Measurements from ENCODE around the gene GASK1A. TPM values are rescaled to one million over a fixed set of nuclear protein-coding genes. Genes with fewer than 3 reads are reported as not detected.

The GASK1A gene
- total and polyA plus RNA-seq, 2 of the 8 experiments (the other 6 are each of a cell fraction or from before 2014, with no cell fraction given), result 4.7 to 7.9 TPM

GRCh38 chr3:43093006-43093405 is 113.9 kb downstream of the GASK1A start:
- Histone ChIP-seq H3K56ac (replicated peaks; ENCODE audit: insufficient read length, low read depth, low read length) (no peak overlapping the region), H2AFZ (ENCODE audit: low read length) (no peak overlapping the region), H2BK20ac (ENCODE audit: low read length) (no peak overlapping the region), H3K9me3 (ENCODE audit: insufficient read depth in 2 of 2, low read depth in 1 of 2, low read length in 1 of 2) (no peaks in the 10 kb centered on the region), H2BK12ac (ENCODE audit: low read depth, low read length) (no peak overlapping the region), H4K5ac (ENCODE audit: insufficient read length, low read depth, low read length) (no peak overlapping the region), H3K36me3 (ENCODE audit: control insufficient read depth in 2 of 4, insufficient read depth in 4 of 4, low read length in 3 of 4) (no peaks in the 10 kb centered on the region), H3K4me2 (ENCODE audit: insufficient read depth in 1 of 2, low read depth in 2 of 2, low read length in 2 of 2) (no peak overlapping the region), H3K18ac (ENCODE audit: extremely low read depth, low read length) (no peak overlapping the region), H4K20me1 (replicated peaks in 1 of 2; ENCODE audit: control insufficient read depth in 1 of 2, insufficient read depth in 2 of 2, low read length in 2 of 2) (peaks cover 0 to 4% of the 10 kb centered on the region in 2 experiments), H3K4ac (replicated peaks; ENCODE audit: insufficient read length, low read depth, low read length) (no peak overlapping the region), H3K27ac (ENCODE audit: low read depth, low read length) (no peak overlapping the region), H2BK5ac (ENCODE audit: low read depth, low read length) (no peak overlapping the region), H3K23ac (ENCODE audit: insufficient read length) (no peak overlapping the region), H3K9ac (replicated peaks in 1 of 4; ENCODE audit: extremely low read depth in 1 of 4, low read depth in 3 of 4, low read length in 3 of 4) (no peak overlapping the region), H2AK5ac (ENCODE audit: low read depth, low read length) (no peak overlapping the region), H4K8ac (ENCODE audit: extremely low read depth, insufficient read depth, low read length) (no peak overlapping the region), H3K4me1 (replicated peaks in 1 of 4; ENCODE audit: control insufficient read depth in 3 of 4, insufficient read depth in 4 of 4, low read length in 3 of 4) (no peaks in the 10 kb centered on the region), H3K79me1 (ENCODE audit: low read depth, low read length) (no peaks in the 10 kb centered on the region; the same call in none of the 2 replicates), H3K4me3 (ENCODE audit: extremely low read depth in 1 of 4, insufficient read depth in 2 of 4, low read depth in 3 of 4, low read length in 4 of 4) (no peak overlapping the region), H2BK15ac (ENCODE audit: low read length) (no peak overlapping the region), H3K14ac (ENCODE audit: insufficient read length) (no peak overlapping the region), H3K27me3 (replicated peaks in 1 of 4; ENCODE audit: control insufficient read depth in 3 of 4, extremely low read depth in 1 of 4, insufficient read depth in 3 of 4, low read length in 3 of 4) (no peaks in the 10 kb centered on the region), H4K91ac (replicated peaks; ENCODE audit: insufficient read length, low read length) (no peak overlapping the region), H3K23me2 (ENCODE audit: low read depth, low read length) (no peaks in the 10 kb centered on the region), H3K79me2 (ENCODE audit: control insufficient read depth in 1 of 2, insufficient read depth in 2 of 2, low read length in 2 of 2) (no peaks in the 10 kb centered on the region), H2BK120ac (replicated peaks; ENCODE audit: low read depth, low read length) (no peak overlapping the region)
- 67% methylated on average over 1 of the region's 1 CpG; no CpG with 5 or more reads in 1 of the 2 experiments for WGBS, 2 experiments (ENCODE audit: extremely low coverage in 1 of 2, insufficient coverage in 1 of 2, insufficient read length in 1 of 2, insufficient replicate concordance in 2 of 2, low coverage in 1 of 2, low lambda C conversion rate in 2 of 2, missing lambda C conversion rate in 1 of 2)
- no peak for DNase-seq (ENCODE audit: low read depth in 1 of 2, low spot score in 2 of 2)
- ChIA-PET CTCF (ENCODE audit: partially characterized antibody) (interaction anchor here (0.7 to 1.0 kb wide), 2 partner anchors 16 to 131 kb away, joined by 3 read pairs; no protein-coding TSS in a partner anchor), POLR2A (ENCODE audit: partially characterized antibody) (interaction anchor here (0.6 kb wide), 1 partner anchor 135 kb away, joined by 3 read pairs; no protein-coding TSS in a partner anchor)
- no peak for FAIRE-seq
- no peak for TF ChIP-seq SP2 (IDR thresholded peaks at IDR 0.05; ENCODE audit: low read length)
- no peak for TF ChIP-seq EP300 (IDR thresholded peaks at IDR 0.05; ENCODE audit: borderline replicate concordance in 1 of 2, low read depth in 2 of 2, low read length in 2 of 2)
- no peak for TF ChIP-seq ASH2L (IDR thresholded peaks at IDR 0.05; ENCODE audit: low read length)
- no peak for TF ChIP-seq PHF8 (conservative IDR thresholded peaks at IDR 0.05; ENCODE audit: low read depth, low read length)
- no peak for TF ChIP-seq POU5F1 (IDR thresholded peaks at IDR 0.05; ENCODE audit: low read depth, low read length)
- no peak for TF ChIP-seq ATF3 (IDR thresholded peaks at IDR 0.05; ENCODE audit: insufficient read depth, low read depth, low read length)
- TF ChIP-seq POLR2A (IDR thresholded peaks at IDR 0.05; ENCODE audit: control extremely low read depth in 1 of 2, low read depth in 2 of 2, low read length in 2 of 2), result no peak
- no peak for TF ChIP-seq KDM4A (IDR thresholded peaks at IDR 0.05; ENCODE audit: low read depth, low read length, severe bottlenecking)
- TF ChIP-seq SAP30 (IDR thresholded peaks at IDR 0.05; ENCODE audit: insufficient read depth, insufficient replicate concordance, low read length), result no peak
- TF ChIP-seq POLR2AphosphoS5 (IDR thresholded peaks at IDR 0.05; ENCODE audit: low read depth, low read length), result no peak
- TF ChIP-seq EZH2 (IDR thresholded peaks at IDR 0.05; ENCODE audit: low read depth, low read length, severe bottlenecking), result no peak
- no peak for TF ChIP-seq BCL11A (IDR thresholded peaks at IDR 0.05; ENCODE audit: low read depth in 2 of 2, low read length in 2 of 2)
- no peak for TF ChIP-seq HDAC2 (IDR thresholded peaks at IDR 0.05; ENCODE audit: borderline replicate concordance in 1 of 2, low read depth in 2 of 2, low read length in 2 of 2)
